HL-60 (cell line): ENCODE measurements around the gene PKN3.

Experiments used
- DNase-seq, 2 experiments: peaks; one replicate each; pipeline ENCODE4 v3.0.0-alpha.2; 2010 to 2020; ENCODE audit warnings: low read depth in 1 of 2, low spot score in 1 of 2
- H3K27ac ChIP-seq: fragments of 250-450 bp; sonication (Bioruptor Pico); replicated peaks from 2 replicates; pipeline ENCODE4 v1.5.1; 2020; ENCODE audit warnings: mild to moderate bottlenecking, moderate library complexity
- H3K27me3 ChIP-seq: fragments of 250-450 bp; sonication (Bioruptor Pico); 2 replicates; pipeline ENCODE4 v1.5.1; 2021; ENCODE audit warnings: mild to moderate bottlenecking, moderate library complexity; ENCODE audit not compliant: insufficient read depth, poor library complexity, severe bottlenecking
- H3K4me3 ChIP-seq: replicated peaks from 2 replicates; pipeline ENCODE4 v1.5.1; 2011; ENCODE audit warnings: mild to moderate bottlenecking, control low read depth, low read length; ENCODE audit not compliant: insufficient read depth
- CTCF ChIP-seq: IDR thresholded peaks from one replicate; pipeline ENCODE4 v1.5.1; 2011; ENCODE audit warnings: low read length, control low read depth, inconsistent platforms; ENCODE audit not compliant: insufficient read depth
- GABPA ChIP-seq: IDR thresholded peaks from 2 replicates; pipeline ENCODE4 v1.6.1; 2012; ENCODE audit warnings: low read depth
- POLR2AphosphoS5 ChIP-seq: IDR thresholded peaks from 2 replicates; pipeline ENCODE4 v1.6.1; 2012; ENCODE audit warnings: low read depth
- REST ChIP-seq: IDR thresholded peaks from 2 replicates; pipeline ENCODE4 v1.6.1; 2012; ENCODE audit warnings: low read depth; ENCODE audit not compliant: insufficient replicate concordance
- SPI1 ChIP-seq: IDR thresholded peaks from 2 replicates; pipeline ENCODE4 v1.6.1; 2012; ENCODE audit warnings: low read depth, mild to moderate bottlenecking, borderline replicate concordance

The PKN3 gene

GRCh38 chr9:128713411-128713780 is 11.1 kb downstream of the PKN3 start:
- no peak overlapping the region for H3K4me3 ChIP-seq
- no peak for DNase-seq
- TF ChIP-seq POLR2AphosphoS5, result no peak
- TF ChIP-seq SPI1, result no peak
- no peak for TF ChIP-seq GABPA
- no peak for TF ChIP-seq CTCF
- TF ChIP-seq REST, result no peak

GRCh38 chr9:128713941-128714573 is 11.8 kb downstream of the PKN3 start:
- no peak overlapping the region for H3K27ac ChIP-seq
- no peak overlapping the region for H3K4me3 ChIP-seq
- H3K27me3 ChIP-seq, result no peaks in the 10 kb centered on the region
- DNase-seq, result no peak
- TF ChIP-seq REST (no peak), SPI1 (no peak), CTCF (no peak), POLR2AphosphoS5 (no peak)

More at GRCh38 chr9:128713411-128713780, 11.1 kb downstream of the PKN3 start:
- Histone ChIP-seq H3K27me3 (no peaks in the 10 kb centered on the region), H3K27ac (no peak overlapping the region)

- no peak for DNase-seq
- Histone ChIP-seq H3K27ac (no peak overlapping the region), H3K4me3 (no peak overlapping the region), H3K27me3 (no peaks in the 10 kb centered on the region)
- no peak for TF ChIP-seq POLR2AphosphoS5
- no peak for TF ChIP-seq SPI1
- no peak for TF ChIP-seq REST
- TF ChIP-seq GABPA, result no peak
- TF ChIP-seq CTCF, result no peak
Observed at GRCh38 chr9:128714586-128715435, 12.5 kb downstream of the PKN3 start.
